K562 (cell line): Measurements from ENCODE around the gene PHF20. TPM values are rescaled to one million over a fixed set of nuclear protein-coding genes. Genes with fewer than 3 reads are reported as not detected.

Experiments used
- ARID1B ChIP-seq: fragments of 450-650 bp; IDR thresholded peaks from 2 replicates; pipeline ENCODE4 v1.6.1; 2016; ENCODE audit warnings: antibody characterized with exemption, mild to moderate bottlenecking, inconsistent platforms
- CREB3 ChIP-seq: fragments of 450-650 bp; conservative IDR thresholded peaks from 2 replicates; pipeline ENCODE4 v1.6.1; 2016; ENCODE audit warnings: missing genetic modification characterization, low read depth, mild to moderate bottlenecking, missing compliant biosample characterization, moderate library complexity
- CSDE1 ChIP-seq, 2 experiments: fragments of 450-650 bp; IDR thresholded peaks; 2 replicates each; pipeline ENCODE4 v1.6.1; 2016; ENCODE audit warnings: mild to moderate bottlenecking in 1 of 2
- ELF4 ChIP-seq: fragments of 450-650 bp; formaldehyde crosslinking; IDR thresholded peaks from 2 replicates; pipeline ENCODE4 v1.4.0; 2022; ENCODE audit warnings: missing genetic modification characterization
- FOXP4 ChIP-seq: sonication (generic); formaldehyde crosslinking; IDR thresholded peaks from 2 replicates; pipeline ENCODE4 v1.8.0; 2022; ENCODE audit warnings: mild to moderate bottlenecking, missing genetic modification reagents, borderline replicate concordance
- GATAD2B ChIP-seq: fragments of 450-650 bp; IDR thresholded peaks from 2 replicates; pipeline ENCODE4 v1.6.1; 2017; ENCODE audit warnings: mild to moderate bottlenecking, borderline replicate concordance
- GTF2E2 ChIP-seq: fragments of 200-800 bp; sonication (Bioruptor generic); IDR thresholded peaks from 2 replicates; pipeline ENCODE4 v1.6.1; 2016; ENCODE audit warnings: missing genetic modification characterization, missing compliant biosample characterization
- HNRNPL ChIP-seq: fragments of 200-400 bp; formaldehyde crosslinking; IDR thresholded peaks from 2 replicates; pipeline ENCODE4 v1.6.1; 2017; ENCODE audit warnings: low read depth, mild to moderate bottlenecking, low read length
- JUN ChIP-seq, 2 experiments: sonication (generic) in 1 of 2; formaldehyde crosslinking in 1 of 2; IDR thresholded peaks; 2 replicates each; pipeline versions ENCODE4 v1.6.1 to v1.8.0; 2012 to 2022; ENCODE audit warnings: borderline replicate concordance in 2 of 2, mild to moderate bottlenecking in 2 of 2, improper control_type of control experiment in 1 of 2, low read depth in 1 of 2, low read length in 1 of 2, missing genetic modification reagents in 1 of 2
- MCM2 ChIP-seq: fragments of 450-650 bp; IDR thresholded peaks from 2 replicates; pipeline ENCODE4 v1.6.1; 2017; ENCODE audit warnings: low read depth, mild to moderate bottlenecking
- MLX ChIP-seq, 2 experiments: fragments of 450-650 bp in 1 of 2; sonication (generic) in 1 of 2; formaldehyde crosslinking; conservative IDR thresholded peaks; 2 replicates each; pipeline versions ENCODE4 v1.4.0 to v1.8.1; 2020 to 2022; ENCODE audit warnings: mild to moderate bottlenecking in 1 of 2, missing genetic modification reagents in 1 of 2
- MYC ChIP-seq, 2 experiments: fragments of 250-450 bp in 1 of 2; sonication (Bioruptor Pico) in 1 of 2; IDR thresholded peaks; 2 replicates each; pipeline versions ENCODE4 v1.5.1 to v1.6.1; 2012 to 2021; ENCODE audit warnings: low read depth in 2 of 2, borderline replicate concordance in 1 of 2, improper control_type of control experiment in 1 of 2, low read length in 1 of 2, mild to moderate bottlenecking in 1 of 2, moderate library complexity in 1 of 2
- NFYB ChIP-seq: IDR thresholded peaks from 2 replicates; pipeline ENCODE4 v1.6.1; 2011; ENCODE audit warnings: mild to moderate bottlenecking, moderate library complexity; ENCODE audit not compliant: insufficient read length; ENCODE audit errors: extremely low read depth
- NUFIP1 ChIP-seq: fragments of 450-650 bp; IDR thresholded peaks from 2 replicates; pipeline ENCODE4 v1.6.1; 2018; ENCODE audit not compliant: partially characterized antibody
- PML ChIP-seq: IDR thresholded peaks from 2 replicates; pipeline ENCODE4 v1.6.1; 2012; ENCODE audit warnings: low read length, inconsistent platforms
- RFX7 ChIP-seq: fragments of 250-450 bp; sonication (Bioruptor Pico); IDR thresholded peaks from 2 replicates; pipeline ENCODE4 v1.5.1; 2021; ENCODE audit warnings: mild to moderate bottlenecking
- ZBTB26 ChIP-seq: fragments of 450-650 bp; formaldehyde crosslinking; IDR thresholded peaks from 2 replicates; pipeline ENCODE4 v1.4.0; 2022; ENCODE audit warnings: missing genetic modification characterization
- ZNF449 ChIP-seq: fragments of 250-450 bp; sonication (Bioruptor Pico); IDR thresholded peaks from 2 replicates; pipeline ENCODE4 v1.8.0; 2022; ENCODE audit warnings: moderate library complexity, mild to moderate bottlenecking, inconsistent platforms
- ZNF695 ChIP-seq: fragments of 450-650 bp; formaldehyde crosslinking; IDR thresholded peaks from 2 replicates; pipeline ENCODE4 v1.4.0; 2020; ENCODE audit warnings: mild to moderate bottlenecking, moderate library complexity
- ZNF75A ChIP-seq: fragments of 450-650 bp; formaldehyde crosslinking; IDR thresholded peaks from 2 replicates; pipeline ENCODE4 v1.4.0; 2020; ENCODE audit warnings: mild to moderate bottlenecking
- polyA plus RNA-seq, 8 experiments: library from polyadenylated mRNA; depleted of rRNA in 4 of 8; stranded (reverse) in 5 of 8; unstranded in 3 of 8; fragments of >200 nt; fragmentation: Nextera tagmentation in 2 of 8; fragmentation: Illumina TruSeq in 1 of 8; extraction: Ambion mirVana in 2 of 8; extraction: Trizol in 1 of 8; gene quantifications; 2 replicates each; pipeline versions ENCODE4 v1.2.1 to v1.2.3, GENCODE V29; 2011 to 2014; ENCODE audit warnings: inconsistent platforms in 1 of 8, missing spikeins in 1 of 8
- total RNA-seq, 7 experiments: library from RNA; depleted of rRNA in 6 of 7; stranded (reverse); fragments of >200 nt in 6 of 7; fragmentation: Illumina TruSeq in 2 of 7; extraction: Trizol in 2 of 7; gene quantifications; 2 replicates each; pipeline versions ENCODE4 v1.2.1 to v1.2.3, GENCODE V29; 2011 to 2021; ENCODE audit warnings: low replicate concordance in 1 of 7

The PHF20 gene
- total and polyA plus RNA-seq, 9 of the 15 experiments (the other 6 are each of a cell fraction or from before 2014, with no cell fraction given): 49.9 to 196 (median 70.7) TPM

- TF ChIP-seq ZNF695 (CRISPR knock-in tag) (no peak), MLX (CRISPR knock-in tag; conservative IDR thresholded peaks at IDR 0.05) (no peak), GATAD2B (no peak), ZBTB26 (CRISPR knock-in tag) (no peak), CREB3 (tag) (no peak), RFX7 (CRISPR knock-in tag) (no peak), PML (peak; percentile 89), CSDE1 (IDR thresholded peaks at IDR 0.05) (no peak), NUFIP1 (no peak), ZNF449 (no peak), JUN (IDR thresholded peaks at IDR 0.05; ENCODE audit: borderline replicate concordance, low read depth, low read length) (no peak), JUN (CRISPR knock-in tag; IDR thresholded peaks at IDR 0.05; ENCODE audit: borderline replicate concordance) (no peak), ZNF75A (CRISPR knock-in tag) (no peak), MCM2 (no peak), FOXP4 (CRISPR knock-in tag) (peak; percentile 50; the same call in 1 of the 2 replicates), HNRNPL (no peak; the same call in 1 of the 2 replicates), ELF4 (0 out of 2 replicates have a peak, but pooled peaks have one; percentile 39), ARID1B (0 out of 2 replicates have a peak, but pooled peaks have one; percentile 43), NFYB (peak; percentile 90), GTF2E2 (tag) (peak; percentile 93), MYC (IDR thresholded peaks at IDR 0.05; ENCODE audit: low read depth, low read length) (peak; percentile 96), MYC (CRISPR knock-in tag; IDR thresholded peaks at IDR 0.05; ENCODE audit: borderline replicate concordance, low read depth) (peak; percentile 93)
These were observed 29.7 kb upstream of the PHF20 start, which contains the start of gene RBM39 (continued) for GRCh38 chr20:35741892-35742740.
